ENCODE results near the gene TPM4.

Gene TPM4

GRCh38 chr19:16057062-16057461 is 19.2 kb upstream of the TPM4 start:
- Histone ChIP-seq H3K27ac (ENCODE audit: insufficient read depth, low read length, poor library complexity, severe bottlenecking) (no peak overlapping the region), H3K36me3 (ENCODE audit: control insufficient read depth, insufficient read depth, low read length) (no peaks in the 10 kb centered on the region), H3K4me1 (ENCODE audit: control insufficient read depth, insufficient read depth, low read length, poor library complexity, severe bottlenecking) (no peaks in the 10 kb centered on the region), H3K27me3 (replicated peaks; ENCODE audit: control insufficient read depth, insufficient read depth, low read length, poor library complexity, severe bottlenecking) (no peaks in the 10 kb centered on the region), H3K9me3 (ENCODE audit: control insufficient read depth, low read length) (no peaks in the 10 kb centered on the region), H3K4me3 (ENCODE audit: insufficient read depth, low read depth, low read length, poor library complexity, severe bottlenecking) (no peak overlapping the region)
- DNase-seq: no peak

DNA sequence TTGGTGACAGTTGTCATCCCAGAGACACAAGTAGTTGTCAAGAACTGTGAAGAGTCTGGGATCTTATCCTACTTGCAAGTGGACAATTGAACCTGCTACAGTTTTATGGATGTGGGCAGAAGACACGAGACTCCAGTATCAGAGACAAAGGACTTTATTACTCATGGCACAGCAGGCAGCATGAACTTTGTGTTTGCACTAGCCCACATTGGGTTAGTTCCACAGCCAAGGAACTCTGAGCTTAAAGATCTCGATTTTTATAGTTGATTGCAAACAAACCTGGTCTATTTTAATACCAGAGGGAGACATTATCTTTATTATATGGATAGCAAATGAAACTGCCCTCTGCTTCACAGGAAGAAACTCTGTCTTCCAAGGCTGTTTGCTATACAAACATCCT is 16.0 kb upstream of the TPM4 start:
- Histone ChIP-seq H3K9me3 (ENCODE audit: control insufficient read depth, low read length) (no peaks in the 10 kb centered on the region), H3K27ac (ENCODE audit: insufficient read depth, low read length, poor library complexity, severe bottlenecking) (no peak overlapping the region)
- DNase-seq: no peak

GRCh38 chr19:16061943-16062342 is 14.4 kb upstream of the TPM4 start:
- no peaks in the 10 kb centered on the region for H3K27me3 ChIP-seq (replicated peaks; ENCODE audit: control insufficient read depth, insufficient read depth, low read length, poor library complexity, severe bottlenecking)
- H3K4me1 ChIP-seq (ENCODE audit: control insufficient read depth, insufficient read depth, low read length, poor library complexity, severe bottlenecking): no peaks in the 10 kb centered on the region
- no peak overlapping the region for H3K27ac ChIP-seq (ENCODE audit: insufficient read depth, low read length, poor library complexity, severe bottlenecking)
- no peaks in the 10 kb centered on the region for H3K36me3 ChIP-seq (ENCODE audit: control insufficient read depth, insufficient read depth, low read length)
- DNase-seq: no peak
- no peak overlapping the region for H3K4me3 ChIP-seq (ENCODE audit: insufficient read depth, low read depth, low read length, poor library complexity, severe bottlenecking)
- H3K9me3 ChIP-seq (ENCODE audit: control insufficient read depth, low read length): no peaks in the 10 kb centered on the region

More for the DNA sequence above, 16.0 kb upstream of the TPM4 start:
- no peaks in the 10 kb centered on the region for H3K4me1 ChIP-seq (ENCODE audit: control insufficient read depth, insufficient read depth, low read length, poor library complexity, severe bottlenecking)
- H3K36me3 ChIP-seq (ENCODE audit: control insufficient read depth, insufficient read depth, low read length): no peaks in the 10 kb centered on the region
- no peaks in the 10 kb centered on the region for H3K27me3 ChIP-seq (replicated peaks; ENCODE audit: control insufficient read depth, insufficient read depth, low read length, poor library complexity, severe bottlenecking)
- no peak overlapping the region for H3K4me3 ChIP-seq (ENCODE audit: insufficient read depth, low read depth, low read length, poor library complexity, severe bottlenecking)

DNA sequence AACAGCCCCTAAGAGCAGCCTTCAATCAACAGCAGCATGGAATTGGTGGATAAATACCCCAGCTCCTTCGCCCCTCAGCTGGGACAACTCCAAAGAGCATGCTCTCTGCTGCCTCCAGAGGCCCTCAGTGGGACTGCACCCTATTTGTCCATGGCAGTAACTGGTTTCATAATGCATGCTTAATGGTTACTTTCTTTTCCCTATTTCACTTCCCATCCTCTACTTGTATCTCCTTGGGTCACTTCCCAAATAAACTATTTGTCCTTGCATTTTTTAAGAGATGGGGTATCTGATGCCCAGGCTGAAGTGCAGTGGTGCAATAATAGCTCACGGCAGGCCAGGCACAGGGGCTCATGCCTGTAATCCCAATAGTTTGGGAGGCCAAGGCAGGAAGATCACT is 13.5 kb upstream of the TPM4 start:
- H3K9me3 ChIP-seq (ENCODE audit: control insufficient read depth, low read length): no peaks in the 10 kb centered on the region

GRCh38 chr19:16064209-16064889 is 11.9 kb upstream of the TPM4 start:
- H3K4me1 ChIP-seq (ENCODE audit: control insufficient read depth, insufficient read depth, low read length, poor library complexity, severe bottlenecking): peaks cover 1% of the 10 kb centered on the region
- DNase-seq: no peak
- H3K27ac ChIP-seq (ENCODE audit: insufficient read depth, low read length, poor library complexity, severe bottlenecking): no peak overlapping the region
- H3K9me3 ChIP-seq (ENCODE audit: control insufficient read depth, low read length): no peaks in the 10 kb centered on the region
- no peaks in the 10 kb centered on the region for H3K36me3 ChIP-seq (ENCODE audit: control insufficient read depth, insufficient read depth, low read length)
- H3K4me3 ChIP-seq (ENCODE audit: insufficient read depth, low read depth, low read length, poor library complexity, severe bottlenecking): no peak overlapping the region
- H3K27me3 ChIP-seq (replicated peaks; ENCODE audit: control insufficient read depth, insufficient read depth, low read length, poor library complexity, severe bottlenecking): no peaks in the 10 kb centered on the region

More for the DNA sequence above, 13.5 kb upstream of the TPM4 start:
- Histone ChIP-seq H3K27ac (ENCODE audit: insufficient read depth, low read length, poor library complexity, severe bottlenecking) (no peak overlapping the region), H3K4me1 (ENCODE audit: control insufficient read depth, insufficient read depth, low read length, poor library complexity, severe bottlenecking) (no peaks in the 10 kb centered on the region), H3K4me3 (ENCODE audit: insufficient read depth, low read depth, low read length, poor library complexity, severe bottlenecking) (no peak overlapping the region), H3K27me3 (replicated peaks; ENCODE audit: control insufficient read depth, insufficient read depth, low read length, poor library complexity, severe bottlenecking) (no peaks in the 10 kb centered on the region), H3K36me3 (ENCODE audit: control insufficient read depth, insufficient read depth, low read length) (no peaks in the 10 kb centered on the region)
- DNase-seq: peak in 2 of 3 donors; percentile 46 to 63

GRCh38 chr19:16066611-16067104 is 9.6 kb upstream of the TPM4 start:
- Histone ChIP-seq H3K9me3 (ENCODE audit: control insufficient read depth, low read length) (no peaks in the 10 kb centered on the region), H3K4me3 (ENCODE audit: insufficient read depth, low read depth, low read length, poor library complexity, severe bottlenecking) (no peak overlapping the region), H3K27ac (ENCODE audit: insufficient read depth, low read length, poor library complexity, severe bottlenecking) (no peak overlapping the region), H3K36me3 (ENCODE audit: control insufficient read depth, insufficient read depth, low read length) (no peaks in the 10 kb centered on the region), H3K27me3 (replicated peaks; ENCODE audit: control insufficient read depth, insufficient read depth, low read length, poor library complexity, severe bottlenecking) (no peaks in the 10 kb centered on the region), H3K4me1 (ENCODE audit: control insufficient read depth, insufficient read depth, low read length, poor library complexity, severe bottlenecking) (peaks cover 23% of the 10 kb centered on the region)
- DNase-seq: no peak

- Histone ChIP-seq H3K27ac (ENCODE audit: insufficient read depth, low read length, poor library complexity, severe bottlenecking) (no peak overlapping the region), H3K4me3 (ENCODE audit: insufficient read depth, low read depth, low read length, poor library complexity, severe bottlenecking) (no peak overlapping the region), H3K4me1 (ENCODE audit: control insufficient read depth, insufficient read depth, low read length, poor library complexity, severe bottlenecking) (peaks cover 23% of the 10 kb centered on the region), H3K27me3 (replicated peaks; ENCODE audit: control insufficient read depth, insufficient read depth, low read length, poor library complexity, severe bottlenecking) (no peaks in the 10 kb centered on the region), H3K36me3 (ENCODE audit: control insufficient read depth, insufficient read depth, low read length) (no peaks in the 10 kb centered on the region), H3K9me3 (ENCODE audit: control insufficient read depth, low read length) (no peaks in the 10 kb centered on the region)
- no peak for DNase-seq
These were observed 8.9 kb upstream of the TPM4 start for GRCh38 chr19:16067205-16067938.

GRCh38 chr19:16068696-16069259 is 7.5 kb upstream of the TPM4 start:
- Histone ChIP-seq H3K4me3 (ENCODE audit: insufficient read depth, low read depth, low read length, poor library complexity, severe bottlenecking) (no peak overlapping the region), H3K27ac (ENCODE audit: insufficient read depth, low read length, poor library complexity, severe bottlenecking) (peak overlapping the region; percentile 86), H3K27me3 (replicated peaks; ENCODE audit: control insufficient read depth, insufficient read depth, low read length, poor library complexity, severe bottlenecking) (no peaks in the 10 kb centered on the region), H3K9me3 (ENCODE audit: control insufficient read depth, low read length) (no peaks in the 10 kb centered on the region), H3K36me3 (ENCODE audit: control insufficient read depth, insufficient read depth, low read length) (no peaks in the 10 kb centered on the region), H3K4me1 (ENCODE audit: control insufficient read depth, insufficient read depth, low read length, poor library complexity, severe bottlenecking) (peaks cover 31% of the 10 kb centered on the region)
- no peak for DNase-seq

GRCh38 chr19:16069813-16070365 is 6.4 kb upstream of the TPM4 start:
- peak overlapping the region; percentile 86 for H3K27ac ChIP-seq (ENCODE audit: insufficient read depth, low read length, poor library complexity, severe bottlenecking)
- H3K27me3 ChIP-seq (replicated peaks; ENCODE audit: control insufficient read depth, insufficient read depth, low read length, poor library complexity, severe bottlenecking): no peaks in the 10 kb centered on the region
- H3K9me3 ChIP-seq (ENCODE audit: control insufficient read depth, low read length): no peaks in the 10 kb centered on the region
- no peaks in the 10 kb centered on the region for H3K36me3 ChIP-seq (ENCODE audit: control insufficient read depth, insufficient read depth, low read length)
- peaks cover 36% of the 10 kb centered on the region for H3K4me1 ChIP-seq (ENCODE audit: control insufficient read depth, insufficient read depth, low read length, poor library complexity, severe bottlenecking)
- no peak for DNase-seq
- H3K4me3 ChIP-seq (ENCODE audit: insufficient read depth, low read depth, low read length, poor library complexity, severe bottlenecking): peak overlapping the region; percentile 30

Measured in effector memory CD4-positive, alpha-beta T cell (primary cell).